Activated naive CD4-positive, alpha-beta T cell (primary cell): Measurements from ENCODE around the gene DNAH8.
"Not testable (repeated sequence)": the region's sequence is repeated elsewhere in the genome, so short reads cannot be mapped to it uniquely, and the experiment has no call there.

Experiments used
- DNase-seq, 4 experiments: peaks; one replicate each; lab custom pipeline; 2025; lab: John Stamatoyannopoulos, UW

The DNAH8 gene

DNA sequence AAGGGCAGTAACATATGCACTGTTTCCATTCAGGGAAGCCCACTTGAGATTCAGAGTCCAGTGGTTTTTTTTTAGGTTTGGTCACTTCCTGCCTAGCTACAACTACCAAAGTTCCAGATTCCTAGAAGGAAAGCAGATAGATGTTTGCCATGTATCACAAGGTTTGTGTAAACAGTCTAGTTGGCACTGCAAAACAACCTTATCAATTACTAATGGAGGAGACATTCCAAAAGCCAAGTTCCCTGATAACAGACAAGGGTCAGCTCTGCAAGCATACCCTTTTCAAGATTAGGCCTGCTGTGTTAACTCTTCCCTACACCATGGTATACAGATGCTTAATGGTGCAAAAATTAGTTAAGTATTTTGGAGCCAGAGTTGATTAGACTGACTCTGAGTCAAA lies 192.2 kb downstream of the DNAH8 start:
- DNase-seq: no peak

DNA sequence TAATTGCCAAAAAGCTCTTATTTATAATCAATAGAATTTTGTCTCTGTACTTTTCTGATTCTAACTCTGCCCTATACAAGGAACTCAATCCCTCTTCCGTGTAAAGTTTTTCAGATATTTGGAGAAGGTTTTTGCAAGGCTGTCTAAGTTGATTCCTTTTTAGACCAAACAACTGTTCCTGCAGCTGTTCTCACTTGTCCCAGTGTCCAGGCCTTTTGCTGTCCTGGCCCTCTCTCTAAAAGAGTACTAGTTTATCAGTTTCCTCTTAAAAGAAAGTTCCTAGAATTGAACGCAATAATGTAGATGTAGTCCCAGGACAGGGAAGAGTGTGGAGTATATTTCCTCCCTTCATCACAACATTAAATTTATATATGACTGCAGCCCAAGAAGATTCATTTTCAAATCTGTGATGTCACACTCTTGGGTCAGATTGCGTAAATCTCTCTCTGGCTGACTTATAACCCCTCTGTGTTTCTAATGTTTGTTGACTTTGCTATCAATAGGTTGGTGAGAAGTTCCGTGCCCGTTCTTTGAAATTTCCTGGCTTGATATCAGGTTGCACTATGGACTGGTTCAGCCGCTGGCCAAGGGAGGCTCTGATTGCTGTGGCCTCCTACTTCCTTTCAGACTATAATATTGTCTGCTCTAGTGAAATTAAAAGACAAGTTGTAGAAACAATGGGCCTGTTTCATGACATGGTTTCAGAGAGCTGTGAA lies 194.1 kb downstream of the DNAH8 start:
- no peak for DNase-seq

DNA sequence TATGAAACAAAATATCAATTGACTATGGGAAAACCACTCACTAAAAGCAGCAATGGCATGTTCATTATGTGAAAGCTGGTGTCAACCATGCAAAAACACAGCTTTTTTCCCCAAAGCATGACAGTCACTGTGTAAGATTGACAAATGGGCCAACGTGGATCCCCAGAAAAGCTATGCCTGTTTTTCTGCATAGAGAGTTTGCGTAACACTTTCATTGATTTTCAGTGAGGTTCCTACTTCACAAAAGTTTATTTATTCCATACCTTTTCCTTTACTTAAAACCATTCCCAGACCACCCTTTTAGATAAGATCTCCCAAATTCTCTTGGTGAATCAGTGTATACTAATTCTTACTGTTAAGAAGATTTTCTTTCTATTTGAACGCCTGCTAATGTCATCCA lies 195.1 kb downstream of the DNAH8 start:
- DNase-seq: no peak

DNA sequence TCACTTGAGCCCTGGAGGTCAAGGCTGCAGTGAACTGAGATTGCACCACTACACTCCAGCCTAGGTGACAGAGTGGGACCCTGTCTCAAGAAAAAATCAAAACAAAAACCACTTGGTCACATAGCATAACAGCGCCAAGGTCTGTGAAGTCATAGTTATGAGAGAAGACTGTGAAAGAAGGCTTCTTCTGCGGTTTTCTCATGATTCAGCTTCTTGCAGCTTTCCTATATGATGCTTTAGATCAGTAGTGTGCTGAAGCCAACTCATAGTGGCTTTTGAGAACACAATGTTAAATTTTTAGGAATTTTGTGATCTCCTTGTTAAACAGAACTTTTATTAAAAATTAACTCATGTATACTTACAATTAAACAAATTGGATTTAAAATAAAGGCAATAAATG lies 197.3 kb downstream of the DNAH8 start:
- DNase-seq: no peak

DNA sequence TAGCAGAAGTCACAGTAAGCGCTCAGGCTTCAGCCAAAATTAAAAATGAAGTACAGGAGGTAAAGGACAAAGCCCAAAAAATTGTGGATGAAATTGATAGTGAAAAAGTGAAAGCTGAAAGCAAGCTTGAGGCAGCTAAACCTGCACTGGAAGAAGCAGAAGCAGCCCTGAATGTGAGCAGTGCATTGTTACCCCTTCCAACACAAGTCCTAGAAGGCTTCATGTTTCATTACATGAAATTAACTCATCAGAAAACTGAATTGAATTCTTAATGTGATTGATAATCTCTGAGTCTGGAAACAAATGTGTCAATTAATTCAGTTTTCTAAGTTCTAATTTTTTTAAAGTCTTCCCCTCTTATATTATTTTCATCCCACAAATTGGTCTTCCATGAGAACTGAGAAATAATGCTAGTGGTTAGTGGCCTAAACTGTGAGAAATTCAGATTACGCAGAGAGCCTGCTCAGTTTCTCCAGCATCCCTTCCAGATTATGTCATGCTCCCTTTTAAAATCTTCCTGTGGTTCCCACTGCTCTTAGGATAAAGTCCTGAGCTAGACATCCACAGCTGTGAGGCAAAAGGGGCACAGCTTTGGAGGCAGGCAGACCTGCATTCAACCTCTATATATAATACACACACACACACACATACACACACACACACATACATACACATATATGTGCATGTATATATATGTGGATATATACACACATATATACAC lies 200.3 kb downstream of the DNAH8 start:
- DNase-seq: no peak

DNA sequence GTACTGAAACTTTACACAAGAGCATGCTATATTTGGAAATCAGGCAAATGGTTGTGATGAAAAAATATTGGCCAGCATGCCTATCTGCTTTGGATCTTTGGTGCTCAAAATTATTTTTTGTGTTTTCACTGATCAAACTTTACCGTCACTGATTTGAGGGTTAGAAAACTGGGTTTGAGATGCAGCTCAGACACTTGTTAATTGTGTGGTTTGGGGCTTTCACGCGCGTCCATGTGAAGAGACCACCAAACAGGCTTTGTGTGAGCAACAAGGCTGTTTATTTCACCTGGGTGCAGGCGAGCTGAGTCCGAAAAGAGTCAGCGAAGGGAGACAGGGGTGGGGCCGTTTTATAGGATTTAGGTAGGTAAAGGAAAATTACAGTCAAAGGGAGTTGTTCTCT lies 206.4 kb downstream of the DNAH8 start:
- not testable (repeated sequence) for DNase-seq

DNA sequence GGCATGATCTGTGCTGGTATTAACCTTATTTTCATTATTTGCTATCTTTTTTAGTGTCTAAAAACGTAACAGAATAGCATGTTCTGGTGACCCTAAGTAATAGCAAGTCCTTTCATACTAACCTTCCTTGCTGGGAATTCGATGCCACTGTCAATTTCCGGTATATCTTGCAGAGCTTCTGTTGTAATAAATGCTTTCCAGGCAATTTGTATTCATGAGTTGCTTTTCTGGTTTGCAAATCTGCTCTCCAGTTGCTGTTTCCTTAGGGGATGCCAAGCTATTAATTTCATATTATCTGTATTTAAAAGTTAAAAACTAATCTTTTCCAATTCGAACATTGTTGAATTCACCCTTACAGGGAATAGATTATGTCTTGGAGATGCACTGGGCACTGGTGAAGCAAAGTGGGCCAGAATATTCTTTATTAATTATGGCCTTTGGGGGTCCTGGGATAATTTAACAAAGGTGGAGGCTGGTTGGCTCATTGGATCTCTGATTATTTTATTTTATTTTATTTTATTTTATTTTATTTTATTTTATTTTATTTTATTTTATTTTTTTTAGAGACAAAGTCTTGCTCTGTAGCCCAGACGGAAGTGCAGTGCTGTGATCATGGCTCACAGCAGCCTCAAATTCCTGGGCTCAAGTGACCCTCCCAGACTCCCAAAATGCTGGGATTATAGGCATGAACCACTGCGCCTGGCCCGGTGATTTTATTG lies 209.8 kb downstream of the DNAH8 start:
- DNase-seq: no peak

DNA sequence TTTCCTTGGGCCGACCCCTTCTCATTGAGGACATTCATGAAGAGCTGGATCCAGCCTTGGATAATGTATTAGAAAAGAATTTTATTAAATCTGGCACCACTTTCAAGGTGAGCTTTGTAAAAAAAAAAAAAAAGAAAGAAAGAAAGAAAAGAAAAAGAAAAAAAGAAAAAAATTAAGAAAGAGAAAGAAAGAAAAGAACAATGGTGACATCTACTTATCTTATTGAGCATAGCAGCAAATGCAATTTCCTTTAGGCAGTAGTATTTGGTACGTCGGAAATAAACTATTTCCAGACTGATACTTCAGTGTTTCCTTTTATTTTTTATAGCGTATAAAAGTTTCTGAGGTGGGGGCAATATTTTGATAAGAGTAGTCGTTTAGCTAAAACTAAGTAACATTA lies 214.4 kb downstream of the DNAH8 start:
- no peak for DNase-seq

DNA sequence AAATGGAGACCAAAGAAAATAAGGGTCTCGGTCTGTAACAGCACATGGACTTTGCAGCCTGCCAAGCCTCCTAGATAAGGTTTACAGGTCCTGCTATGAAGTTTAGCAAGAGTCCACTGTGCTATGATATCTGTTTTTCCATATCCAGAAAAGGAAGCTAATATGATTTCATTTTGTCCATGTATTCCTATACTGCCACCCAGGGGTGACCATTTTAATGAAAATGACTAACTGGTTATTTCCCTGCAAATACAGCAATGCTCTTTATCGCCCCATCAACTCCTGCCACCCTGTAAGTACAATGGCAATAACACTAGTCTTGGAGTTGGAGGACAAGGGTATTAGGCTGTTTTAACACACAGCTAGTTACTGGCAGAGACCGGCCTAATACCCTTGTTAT lies 218.3 kb downstream of the DNAH8 start:
- no peak for DNase-seq

DNA sequence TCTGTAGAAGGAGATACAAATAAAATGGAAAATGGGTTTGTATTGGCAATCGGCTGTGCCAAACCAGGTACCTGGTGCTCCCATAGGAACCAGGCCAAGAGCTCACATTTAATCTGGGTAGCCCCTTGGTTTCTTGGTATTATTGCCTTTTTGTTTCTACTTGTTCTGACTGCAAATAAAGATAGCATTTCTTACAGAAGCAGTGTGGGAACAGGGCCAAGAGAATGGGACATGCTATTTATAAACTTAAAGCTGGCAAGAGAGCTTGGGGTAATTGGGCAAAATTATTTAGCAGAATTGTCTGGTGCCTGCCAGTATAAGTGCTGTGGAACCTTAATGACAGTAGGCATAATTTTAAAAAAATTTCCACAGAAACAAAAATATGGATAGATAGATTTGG lies 219.9 kb downstream of the DNAH8 start:
- DNase-seq: no peak

DNA sequence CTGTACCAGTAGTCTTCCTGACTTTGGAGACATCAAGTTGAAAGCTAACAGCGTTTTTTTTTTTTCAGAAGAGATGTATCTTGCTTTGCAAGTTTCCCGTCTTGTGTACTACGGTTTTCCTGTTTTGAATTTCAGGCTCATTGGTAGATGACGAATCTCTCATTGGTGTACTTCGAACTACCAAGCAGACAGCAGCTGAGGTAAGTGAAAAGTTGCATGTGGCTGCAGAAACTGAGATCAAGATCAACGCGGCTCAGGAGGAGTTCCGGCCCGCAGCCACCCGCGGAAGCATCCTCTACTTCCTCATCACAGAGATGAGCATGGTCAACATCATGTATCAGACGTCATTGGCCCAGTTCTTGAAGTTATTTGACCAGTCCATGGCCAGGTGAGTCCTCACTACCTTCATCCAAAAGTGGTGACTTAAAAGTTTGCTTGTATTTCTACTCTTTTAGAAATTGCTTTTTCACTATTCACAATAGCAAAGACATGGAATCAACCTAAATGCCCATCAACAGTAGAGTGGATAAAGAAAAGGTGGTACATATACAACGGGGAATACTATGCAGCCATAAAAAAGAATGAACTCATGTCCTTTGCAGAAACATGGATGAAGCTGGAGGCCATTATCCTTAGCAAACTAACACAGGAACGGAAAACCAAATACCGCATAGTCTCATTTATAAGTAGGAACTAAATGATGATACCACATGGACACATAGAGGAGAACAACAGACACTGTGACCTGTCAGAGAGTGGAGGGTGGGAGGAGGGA lies 222.9 kb downstream of the DNAH8 start:
- no peak for DNase-seq

DNA sequence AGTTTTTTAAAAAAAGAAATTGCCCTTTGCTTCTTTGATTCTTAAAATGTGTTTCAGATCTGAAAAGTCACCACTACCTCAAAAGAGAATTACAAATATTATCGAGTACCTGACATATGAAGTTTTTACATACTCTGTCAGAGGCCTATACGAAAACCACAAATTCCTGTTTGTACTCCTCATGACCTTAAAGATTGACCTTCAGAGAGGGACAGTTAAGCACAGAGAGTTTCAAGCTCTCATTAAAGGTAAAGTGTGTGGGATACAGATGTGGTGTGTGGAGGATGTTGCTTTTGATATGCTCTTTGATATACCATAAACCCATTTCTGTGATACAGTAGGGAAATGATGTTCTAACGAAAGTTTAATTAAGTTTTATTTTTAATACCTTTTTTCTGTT lies 223.6 kb downstream of the DNAH8 start:
- DNase-seq: no peak

DNA sequence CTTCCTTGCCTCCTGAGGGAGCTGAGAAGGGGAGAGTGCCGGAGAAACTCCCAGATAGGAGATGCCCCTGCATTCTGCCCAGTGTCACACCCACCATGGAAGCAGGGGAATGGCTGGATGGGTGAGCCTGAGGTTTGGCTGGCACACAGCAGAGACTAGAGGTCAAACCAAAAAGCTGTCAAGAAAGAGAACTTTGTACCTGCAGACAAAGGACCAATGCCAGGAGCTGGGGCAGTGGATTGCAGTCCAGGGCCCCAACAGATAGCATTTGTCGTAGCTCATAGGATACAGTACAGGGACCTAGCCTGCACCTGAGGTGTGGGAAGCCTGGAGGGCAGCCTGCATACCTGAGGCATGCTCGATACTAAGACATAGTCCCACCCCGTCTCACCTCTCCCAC lies 227.3 kb downstream of the DNAH8 start:
- no peak for DNase-seq

DNA sequence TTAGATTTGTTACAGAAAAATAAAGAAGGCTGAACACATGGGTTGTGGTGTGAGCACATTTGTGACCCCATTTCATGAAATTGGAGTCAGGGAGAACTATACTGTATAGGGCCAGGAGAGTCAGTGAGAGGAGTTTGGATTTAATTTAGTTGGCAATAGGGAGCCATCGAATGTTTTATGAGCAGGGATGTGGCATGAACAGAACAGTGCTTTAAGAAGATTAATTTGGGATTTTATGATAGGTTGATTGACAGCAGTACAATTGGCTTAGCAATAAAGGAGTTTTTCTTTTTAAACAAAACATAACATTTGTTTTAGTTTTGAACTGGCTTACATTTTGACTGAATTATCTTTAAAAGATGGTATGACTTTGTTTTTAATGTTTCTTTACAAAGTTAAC lies 227.9 kb downstream of the DNAH8 start:
- no peak for DNase-seq

DNA sequence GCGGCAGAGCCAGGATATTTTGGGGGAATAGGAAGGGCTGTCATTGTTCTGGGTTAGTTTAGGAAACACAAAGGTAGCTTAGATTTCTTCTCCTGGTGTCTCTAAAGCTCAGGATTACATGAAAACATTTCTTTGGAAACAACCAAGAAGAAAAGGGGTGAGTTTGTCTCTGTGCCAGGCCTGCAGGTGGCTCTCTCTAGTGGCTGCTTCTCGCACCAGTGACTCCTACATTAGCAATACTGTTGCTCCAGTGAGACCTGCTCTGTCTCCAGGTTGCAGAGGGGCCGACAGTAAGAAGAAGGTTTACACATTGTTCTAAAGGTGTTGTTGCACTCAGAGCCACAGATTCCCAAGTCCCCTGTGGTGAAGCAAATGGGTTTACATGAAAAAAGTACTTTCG lies 228.9 kb downstream of the DNAH8 start:
- no peak for DNase-seq

DNA sequence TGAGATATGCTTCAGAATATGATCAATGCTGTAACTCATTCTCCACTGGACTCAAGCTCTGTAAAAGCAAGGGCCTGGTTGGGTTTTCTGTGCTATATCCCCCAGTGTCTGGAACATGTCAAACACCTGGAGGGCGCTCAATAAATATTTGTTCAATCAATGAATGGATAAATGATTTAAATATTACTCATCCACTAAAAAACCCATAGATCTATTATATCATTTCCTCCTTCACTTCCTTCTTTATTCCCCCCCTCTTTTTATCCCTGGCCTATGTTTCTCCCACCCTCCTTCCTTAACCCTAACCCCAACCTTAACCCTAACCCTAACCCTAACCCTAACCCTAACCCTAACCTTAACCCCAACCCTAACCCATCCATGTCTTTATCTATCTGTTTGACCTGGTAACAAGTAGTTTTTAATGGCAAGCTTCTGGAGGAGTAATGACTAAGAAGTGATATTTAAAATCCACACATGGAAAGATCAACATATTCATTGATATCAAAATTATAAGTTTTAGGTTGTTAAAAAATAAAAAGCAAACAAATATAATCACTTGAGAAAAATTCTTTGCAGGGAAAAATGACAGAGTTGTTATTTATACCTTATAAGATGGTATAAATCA lies 229.7 kb downstream of the DNAH8 start:
- no peak for DNase-seq

DNA sequence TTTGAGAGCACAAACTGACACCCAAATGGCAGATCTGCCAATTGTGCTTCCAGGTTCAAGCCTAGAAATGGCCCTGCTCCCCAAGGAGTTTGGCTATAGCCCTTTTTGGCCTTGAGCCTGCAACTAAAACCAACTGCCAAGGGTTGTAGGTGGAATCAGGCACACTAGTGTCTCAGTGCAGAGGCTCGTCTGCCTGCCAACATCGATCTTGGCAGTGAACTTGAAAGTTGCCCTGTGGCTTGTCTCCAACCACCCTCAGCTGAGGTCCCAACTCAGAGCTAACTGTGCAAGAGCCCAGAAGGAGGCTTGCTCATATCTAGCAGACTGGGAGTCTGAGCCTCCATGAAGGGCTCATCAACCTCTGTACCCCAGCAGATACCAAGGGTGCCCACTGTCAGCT lies 240.8 kb downstream of the DNAH8 start:
- DNase-seq: no peak

DNA sequence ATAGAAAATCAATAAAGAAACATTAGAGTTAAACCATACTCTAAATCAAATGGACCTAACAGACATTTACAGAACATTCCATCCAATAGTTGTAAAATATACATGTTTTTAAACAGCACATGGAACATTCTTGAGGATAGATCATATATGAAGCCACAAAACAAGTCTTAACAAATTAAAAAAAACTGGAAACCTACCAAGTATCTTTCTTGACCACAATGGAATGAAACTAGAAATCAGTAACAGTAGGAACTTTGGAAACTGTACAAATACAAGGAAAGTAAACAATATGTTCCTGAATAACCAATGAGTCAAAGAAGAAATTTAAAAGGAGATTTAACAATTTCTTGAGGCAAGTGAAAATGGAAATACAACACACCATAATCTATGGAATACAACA lies 242.3 kb downstream of the DNAH8 start:
- no peak for DNase-seq

DNA sequence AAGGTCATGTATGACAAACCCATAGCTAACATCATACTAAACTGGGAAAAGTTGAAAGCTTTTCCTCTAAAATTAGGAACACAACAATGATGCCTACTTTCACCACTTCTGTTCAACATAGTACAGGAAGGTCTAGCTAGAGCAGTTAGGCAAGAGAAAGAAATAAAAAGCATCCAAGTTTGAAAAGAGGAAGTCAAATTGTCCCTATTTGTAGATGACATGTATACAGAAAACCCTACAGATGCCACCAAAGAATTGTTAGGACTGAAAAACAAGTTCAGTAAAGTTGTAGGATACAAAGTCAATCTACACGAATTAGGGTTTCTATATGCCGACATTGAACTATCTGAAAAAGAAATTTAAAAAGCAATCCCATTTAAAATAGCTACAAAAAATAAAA lies 244.0 kb downstream of the DNAH8 start:
- no peak for DNase-seq

DNA sequence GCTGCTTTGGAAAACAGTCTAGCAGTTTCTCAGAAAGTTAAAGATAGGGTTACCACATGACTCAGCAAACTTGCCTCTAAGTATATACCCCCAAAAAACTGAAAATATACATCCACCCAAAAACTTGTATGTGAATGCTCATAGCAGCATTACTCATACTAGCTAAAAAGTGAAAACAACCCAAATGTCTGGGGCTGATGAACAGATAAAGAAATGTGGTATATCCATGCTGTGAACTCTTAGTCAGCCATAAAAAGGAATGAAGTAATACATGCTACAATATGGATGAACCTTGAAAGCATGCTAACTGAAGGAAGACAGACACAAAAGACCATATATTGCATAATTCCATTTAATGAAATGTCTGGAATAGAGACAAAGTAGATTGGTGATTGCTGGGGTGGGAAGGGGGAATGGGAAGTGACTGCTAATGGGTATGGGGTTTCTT lies 253.6 kb downstream of the DNAH8 start:
- DNase-seq: no peak

DNA sequence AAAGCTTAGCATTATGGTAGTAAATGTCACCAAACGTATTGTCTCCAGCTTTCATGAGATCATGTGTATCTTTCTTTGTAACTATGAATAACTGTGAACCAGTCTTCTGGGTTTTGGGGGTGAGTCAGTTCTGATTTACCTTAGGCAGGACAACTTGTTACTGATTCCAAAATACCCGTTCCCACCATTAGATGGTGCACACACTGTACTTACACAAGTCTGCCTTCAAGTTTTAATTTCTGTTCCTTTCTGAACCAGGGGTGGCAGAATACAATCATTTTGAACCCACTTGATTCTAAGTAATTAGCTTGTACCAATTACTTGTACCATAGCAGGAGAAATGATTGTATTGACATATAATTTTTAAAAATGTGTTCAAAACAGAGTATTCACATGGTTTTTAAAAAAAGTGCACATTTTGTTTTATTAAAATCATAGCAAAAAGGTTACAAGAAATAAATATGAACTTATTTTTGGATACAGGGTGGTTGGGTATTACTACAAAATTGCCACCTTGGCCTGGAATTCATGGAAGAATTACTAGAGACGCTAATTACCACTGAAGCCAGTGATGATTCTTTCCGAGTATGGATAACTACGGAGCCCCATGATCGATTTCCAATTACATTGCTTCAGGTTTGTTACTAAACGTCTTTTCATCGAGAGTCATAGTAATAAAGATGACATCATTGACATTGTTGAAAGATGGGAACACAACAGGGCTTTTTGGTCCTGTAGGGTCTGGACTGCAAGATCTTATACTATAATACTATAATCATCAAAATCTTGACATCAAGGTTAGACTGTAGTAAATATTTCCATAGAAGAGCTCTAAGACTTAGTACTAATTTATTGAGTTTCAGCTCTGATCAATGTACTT lies 258.3 kb downstream of the DNAH8 start:
- no peak for DNase-seq
